ENCODE results near the gene MIAT. TPM values are rescaled to one million over a fixed set of nuclear protein-coding genes. Genes with fewer than 3 reads are reported as not detected.

The MIAT gene
- total and polyA plus RNA-seq, 4 donors, result 0.18 to 1.5 (median 0.73) TPM

DNA sequence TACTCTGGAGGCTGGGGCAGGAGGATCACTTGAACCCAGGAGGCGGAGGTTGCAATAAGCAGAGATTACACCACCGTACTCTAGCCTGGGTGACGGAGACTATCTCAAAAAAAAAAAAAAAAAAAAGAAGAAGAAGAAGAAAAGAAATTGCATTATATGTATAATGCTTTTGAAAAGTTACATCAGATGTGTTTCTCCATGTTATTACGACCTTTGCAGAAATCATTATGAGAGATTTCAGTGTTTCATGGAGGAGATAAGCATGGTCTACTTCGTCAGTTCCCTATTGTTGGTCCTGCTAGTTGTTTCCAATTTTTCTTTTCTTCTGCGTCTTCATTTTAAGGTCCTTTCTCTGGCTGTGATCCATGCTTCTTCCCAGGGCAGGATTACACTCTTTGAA lies 3.0 kb downstream of the MIAT start:
- TF ChIP-seq HNF4A (conservative IDR thresholded peaks at IDR 0.05) (no peak), TAF1 (conservative IDR thresholded peaks at IDR 0.05) (no peak), EGR1 (IDR thresholded peaks at IDR 0.05; ENCODE audit: low read depth in 2 of 2) (no peak), YY1 (IDR thresholded peaks at IDR 0.05) (no peak), GABPA (IDR thresholded peaks at IDR 0.05 in 1 of 2, conservative IDR thresholded peaks at IDR 0.05 in 1 of 2) (no peak), JUND (IDR thresholded peaks at IDR 0.05) (no peak), SP1 (IDR thresholded peaks at IDR 0.05) (no peak), FOXA1 (IDR thresholded peaks at IDR 0.05) (no peak), RAD21 (IDR thresholded peaks at IDR 0.05) (no peak), HNF4G (IDR thresholded peaks at IDR 0.05) (no peak), FOXA2 (IDR thresholded peaks at IDR 0.05) (no peak)
- TF ChIP-seq, protein P1, sequence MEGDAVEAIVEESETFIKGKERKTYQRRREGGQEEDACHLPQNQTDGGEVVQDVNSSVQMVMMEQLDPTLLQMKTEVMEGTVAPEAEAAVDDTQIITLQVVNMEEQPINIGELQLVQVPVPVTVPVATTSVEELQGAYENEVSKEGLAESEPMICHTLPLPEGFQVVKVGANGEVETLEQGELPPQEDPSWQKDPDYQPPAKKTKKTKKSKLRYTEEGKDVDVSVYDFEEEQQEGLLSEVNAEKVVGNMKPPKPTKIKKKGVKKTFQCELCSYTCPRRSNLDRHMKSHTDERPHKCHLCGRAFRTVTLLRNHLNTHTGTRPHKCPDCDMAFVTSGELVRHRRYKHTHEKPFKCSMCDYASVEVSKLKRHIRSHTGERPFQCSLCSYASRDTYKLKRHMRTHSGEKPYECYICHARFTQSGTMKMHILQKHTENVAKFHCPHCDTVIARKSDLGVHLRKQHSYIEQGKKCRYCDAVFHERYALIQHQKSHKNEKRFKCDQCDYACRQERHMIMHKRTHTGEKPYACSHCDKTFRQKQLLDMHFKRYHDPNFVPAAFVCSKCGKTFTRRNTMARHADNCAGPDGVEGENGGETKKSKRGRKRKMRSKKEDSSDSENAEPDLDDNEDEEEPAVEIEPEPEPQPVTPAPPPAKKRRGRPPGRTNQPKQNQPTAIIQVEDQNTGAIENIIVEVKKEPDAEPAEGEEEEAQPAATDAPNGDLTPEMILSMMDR (IDR thresholded peaks at IDR 0.05; ENCODE audit: low read depth, low read length, missing input control), result no peak
- TF ChIP-seq, protein P2, sequence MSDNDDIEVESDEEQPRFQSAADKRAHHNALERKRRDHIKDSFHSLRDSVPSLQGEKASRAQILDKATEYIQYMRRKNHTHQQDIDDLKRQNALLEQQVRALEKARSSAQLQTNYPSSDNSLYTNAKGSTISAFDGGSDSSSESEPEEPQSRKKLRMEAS (IDR thresholded peaks at IDR 0.05), result no peak
- TF ChIP-seq, protein P3, sequence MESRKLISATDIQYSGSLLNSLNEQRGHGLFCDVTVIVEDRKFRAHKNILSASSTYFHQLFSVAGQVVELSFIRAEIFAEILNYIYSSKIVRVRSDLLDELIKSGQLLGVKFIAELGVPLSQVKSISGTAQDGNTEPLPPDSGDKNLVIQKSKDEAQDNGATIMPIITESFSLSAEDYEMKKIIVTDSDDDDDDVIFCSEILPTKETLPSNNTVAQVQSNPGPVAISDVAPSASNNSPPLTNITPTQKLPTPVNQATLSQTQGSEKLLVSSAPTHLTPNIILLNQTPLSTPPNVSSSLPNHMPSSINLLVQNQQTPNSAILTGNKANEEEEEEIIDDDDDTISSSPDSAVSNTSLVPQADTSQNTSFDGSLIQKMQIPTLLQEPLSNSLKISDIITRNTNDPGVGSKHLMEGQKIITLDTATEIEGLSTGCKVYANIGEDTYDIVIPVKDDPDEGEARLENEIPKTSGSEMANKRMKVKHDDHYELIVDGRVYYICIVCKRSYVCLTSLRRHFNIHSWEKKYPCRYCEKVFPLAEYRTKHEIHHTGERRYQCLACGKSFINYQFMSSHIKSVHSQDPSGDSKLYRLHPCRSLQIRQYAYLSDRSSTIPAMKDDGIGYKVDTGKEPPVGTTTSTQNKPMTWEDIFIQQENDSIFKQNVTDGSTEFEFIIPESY (IDR thresholded peaks at IDR 0.05), result no peak
- Histone ChIP-seq H3K4me3 (ENCODE audit: low read depth in 1 of 3, low read length in 3 of 3) (no peak overlapping the region), H3K36me3 (ENCODE audit: control insufficient read depth in 4 of 4, insufficient read depth in 3 of 4, low read depth in 1 of 4, low read length in 3 of 4) (no peaks in the 10 kb centered on the region), H3K27me3 (ENCODE audit: control insufficient read depth in 4 of 4, insufficient read depth in 4 of 4, low read length in 3 of 4) (peaks cover 0 to 8% (median 4%) of the 10 kb centered on the region in 4 donors), H3K4me1 (ENCODE audit: control insufficient read depth in 4 of 4, insufficient read depth in 4 of 4, low read length in 3 of 4) (peaks cover 0 to 4% (median 3%) of the 10 kb centered on the region in 4 donors), H3K9ac (ENCODE audit: low read depth in 1 of 2, low read length in 2 of 2) (no peak overlapping the region), H3K27ac (ENCODE audit: low read depth in 1 of 2, low read length in 2 of 2) (no peak overlapping the region), H3K9me3 (ENCODE audit: control insufficient read depth in 4 of 4, low read length in 3 of 4) (no peaks in the 10 kb centered on the region)
- 81% methylated on average over 6 of the region's 6 CpGs for WGBS
- DNase-seq (ENCODE audit: low spot score), result no peak

DNA sequence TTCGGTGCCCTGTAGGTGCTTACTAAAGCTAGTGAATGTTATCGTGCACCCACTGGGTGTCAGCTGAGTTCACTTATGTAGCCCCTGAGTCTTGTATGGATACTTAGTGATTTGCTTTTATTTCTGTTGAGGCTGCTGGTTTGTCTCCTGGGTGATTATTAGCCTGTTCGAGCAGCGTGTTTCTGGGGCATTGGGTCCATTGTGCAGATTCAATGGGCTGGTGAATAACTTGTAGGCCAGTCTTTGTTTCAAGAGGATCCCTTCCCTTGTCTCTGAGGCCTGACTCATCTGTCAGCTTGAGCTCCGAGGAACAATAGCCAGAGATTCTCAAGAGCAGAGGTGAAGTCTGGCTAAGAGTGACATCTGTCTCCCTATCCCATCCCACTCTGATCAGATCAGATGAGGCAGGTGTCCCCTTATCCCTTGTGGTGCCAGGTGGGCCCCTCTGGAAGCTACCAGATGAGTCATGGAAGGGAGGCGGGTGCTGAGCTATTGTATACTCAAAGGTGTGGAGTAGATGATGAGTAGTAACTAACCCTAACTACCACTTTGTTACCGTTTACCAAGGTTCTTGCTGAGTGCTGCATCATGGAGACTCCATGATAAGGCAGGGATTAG lies 3.7 kb downstream of the MIAT start:
- Histone ChIP-seq H3K27ac (ENCODE audit: low read depth in 1 of 2, low read length in 2 of 2) (no peak overlapping the region), H3K27me3 (ENCODE audit: control insufficient read depth in 4 of 4, insufficient read depth in 4 of 4, low read length in 3 of 4) (peaks cover 0 to 8% (median 4%) of the 10 kb centered on the region in 4 donors), H3K4me1 (ENCODE audit: control insufficient read depth in 4 of 4, insufficient read depth in 4 of 4, low read length in 3 of 4) (peaks cover 0 to 4% (median 3%) of the 10 kb centered on the region in 4 donors), H3K4me3 (ENCODE audit: low read depth in 1 of 3, low read length in 3 of 3) (no peak overlapping the region), H3K9ac (ENCODE audit: low read depth in 1 of 2, low read length in 2 of 2) (no peak overlapping the region), H3K36me3 (ENCODE audit: control insufficient read depth in 4 of 4, insufficient read depth in 3 of 4, low read depth in 1 of 4, low read length in 3 of 4) (no peaks in the 10 kb centered on the region), H3K9me3 (ENCODE audit: control insufficient read depth in 4 of 4, low read length in 3 of 4) (no peaks in the 10 kb centered on the region)
- 66% methylated on average over 7 of the region's 7 CpGs for WGBS
- TF ChIP-seq RAD21 (IDR thresholded peaks at IDR 0.05) (no peak), TAF1 (conservative IDR thresholded peaks at IDR 0.05) (no peak), HNF4A (conservative IDR thresholded peaks at IDR 0.05) (no peak), RXRA (IDR thresholded peaks at IDR 0.05) (no peak), GABPA (IDR thresholded peaks at IDR 0.05 in 1 of 2, conservative IDR thresholded peaks at IDR 0.05 in 1 of 2) (no peak), HNF4G (IDR thresholded peaks at IDR 0.05) (no peak), FOXA1 (IDR thresholded peaks at IDR 0.05) (no peak), JUND (IDR thresholded peaks at IDR 0.05) (no peak), SP1 (IDR thresholded peaks at IDR 0.05) (no peak), NR2F2 (IDR thresholded peaks at IDR 0.05) (no peak)
- TF ChIP-seq, protein P2 (IDR thresholded peaks at IDR 0.05), result no peak
- TF ChIP-seq, protein P1 (IDR thresholded peaks at IDR 0.05; ENCODE audit: low read depth, low read length, missing input control), result no peak
- TF ChIP-seq, protein P4, sequence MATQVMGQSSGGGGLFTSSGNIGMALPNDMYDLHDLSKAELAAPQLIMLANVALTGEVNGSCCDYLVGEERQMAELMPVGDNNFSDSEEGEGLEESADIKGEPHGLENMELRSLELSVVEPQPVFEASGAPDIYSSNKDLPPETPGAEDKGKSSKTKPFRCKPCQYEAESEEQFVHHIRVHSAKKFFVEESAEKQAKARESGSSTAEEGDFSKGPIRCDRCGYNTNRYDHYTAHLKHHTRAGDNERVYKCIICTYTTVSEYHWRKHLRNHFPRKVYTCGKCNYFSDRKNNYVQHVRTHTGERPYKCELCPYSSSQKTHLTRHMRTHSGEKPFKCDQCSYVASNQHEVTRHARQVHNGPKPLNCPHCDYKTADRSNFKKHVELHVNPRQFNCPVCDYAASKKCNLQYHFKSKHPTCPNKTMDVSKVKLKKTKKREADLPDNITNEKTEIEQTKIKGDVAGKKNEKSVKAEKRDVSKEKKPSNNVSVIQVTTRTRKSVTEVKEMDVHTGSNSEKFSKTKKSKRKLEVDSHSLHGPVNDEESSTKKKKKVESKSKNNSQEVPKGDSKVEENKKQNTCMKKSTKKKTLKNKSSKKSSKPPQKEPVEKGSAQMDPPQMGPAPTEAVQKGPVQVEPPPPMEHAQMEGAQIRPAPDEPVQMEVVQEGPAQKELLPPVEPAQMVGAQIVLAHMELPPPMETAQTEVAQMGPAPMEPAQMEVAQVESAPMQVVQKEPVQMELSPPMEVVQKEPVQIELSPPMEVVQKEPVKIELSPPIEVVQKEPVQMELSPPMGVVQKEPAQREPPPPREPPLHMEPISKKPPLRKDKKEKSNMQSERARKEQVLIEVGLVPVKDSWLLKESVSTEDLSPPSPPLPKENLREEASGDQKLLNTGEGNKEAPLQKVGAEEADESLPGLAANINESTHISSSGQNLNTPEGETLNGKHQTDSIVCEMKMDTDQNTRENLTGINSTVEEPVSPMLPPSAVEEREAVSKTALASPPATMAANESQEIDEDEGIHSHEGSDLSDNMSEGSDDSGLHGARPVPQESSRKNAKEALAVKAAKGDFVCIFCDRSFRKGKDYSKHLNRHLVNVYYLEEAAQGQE (IDR thresholded peaks at IDR 0.05), result no peak
- TF ChIP-seq, protein P5, sequence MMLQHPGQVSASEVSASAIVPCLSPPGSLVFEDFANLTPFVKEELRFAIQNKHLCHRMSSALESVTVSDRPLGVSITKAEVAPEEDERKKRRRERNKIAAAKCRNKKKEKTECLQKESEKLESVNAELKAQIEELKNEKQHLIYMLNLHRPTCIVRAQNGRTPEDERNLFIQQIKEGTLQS (IDR thresholded peaks at IDR 0.05), result no peak
- TF ChIP-seq, protein P3 (IDR thresholded peaks at IDR 0.05), result no peak
- DNase-seq (ENCODE audit: low spot score), result no peak
